Measurements from ENCODE around the gene CPED1.
"Not testable (repeated sequence)": the region's sequence is repeated elsewhere in the genome, so short reads cannot be mapped to it uniquely, and the experiment has no call there.

CPED1 gene

GRCh38 chr7:121157885-121158590, 169.5 kb downstream of the CPED1 start:
- no peak for DNase-seq

DNA sequence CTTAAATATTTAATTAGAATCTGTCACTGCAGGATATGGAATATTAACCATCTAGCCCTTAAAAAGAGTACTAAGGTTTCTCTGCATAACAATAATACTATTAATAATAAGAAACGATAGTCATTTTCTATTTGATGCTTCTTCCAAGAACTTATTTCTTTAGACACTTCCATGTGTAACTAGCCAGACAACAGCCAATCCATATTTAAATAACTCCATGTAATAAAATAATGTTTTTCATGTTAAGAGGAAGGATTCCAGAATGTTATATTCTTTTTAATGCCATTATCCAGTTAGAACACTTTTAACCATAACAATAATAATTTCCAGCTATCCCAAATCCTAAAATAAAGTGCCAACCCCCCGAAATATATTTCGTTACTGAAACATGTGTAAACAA, 170.2 kb downstream of the CPED1 start:
- no peak for DNase-seq

GRCh38 chr7:121159553-121159952, 171.0 kb downstream of the CPED1 start:
- no peak for DNase-seq

GRCh38 chr7:121160150-121161008, 171.9 kb downstream of the CPED1 start:
- DNase-seq: no peak

DNA sequence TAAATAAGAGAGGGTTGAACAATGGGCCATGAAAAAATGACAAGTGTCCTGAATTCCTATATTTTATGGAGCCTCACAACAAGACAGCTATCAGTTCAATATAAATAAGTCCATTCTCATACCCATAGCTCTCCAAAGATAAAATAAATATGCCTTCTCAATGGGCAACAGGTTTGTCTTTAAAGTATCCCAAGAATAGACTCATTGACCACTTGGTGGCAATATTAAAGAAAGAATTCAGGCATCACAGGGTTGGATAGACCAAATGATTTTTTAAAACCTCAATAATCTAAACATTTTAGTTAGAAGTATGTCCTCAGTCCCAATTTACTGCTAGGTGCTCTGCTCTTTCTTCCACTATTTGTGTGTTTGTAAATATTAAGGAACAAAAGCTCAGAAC, 175.2 kb downstream of the CPED1 start:
- no peak for DNase-seq

DNA sequence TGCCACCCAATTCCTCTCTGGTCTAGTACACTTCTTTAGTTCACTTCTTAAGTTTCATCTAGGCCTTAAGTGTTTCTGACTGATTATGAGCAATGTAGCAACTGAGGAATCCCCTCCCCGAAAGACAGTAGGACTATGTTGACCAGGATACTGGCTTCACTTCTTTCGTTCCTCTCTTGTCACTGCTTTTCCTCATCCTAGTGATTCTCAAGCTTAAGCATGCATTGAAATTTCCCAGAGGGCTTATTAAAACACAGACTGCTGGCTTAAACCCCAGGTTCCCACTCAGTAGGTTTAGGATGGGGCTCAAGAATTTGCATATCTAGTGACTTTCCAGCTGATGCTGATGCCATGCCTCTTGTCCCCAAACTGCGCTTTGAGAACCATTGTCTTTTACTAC, 175.7 kb downstream of the CPED1 start:
- no peak for DNase-seq

GRCh38 chr7:121166916-121167315, 178.4 kb downstream of the CPED1 start:
- DNase-seq: no peak

GRCh38 chr7:121167971-121168370, 179.5 kb downstream of the CPED1 start:
- no peak for DNase-seq

DNA sequence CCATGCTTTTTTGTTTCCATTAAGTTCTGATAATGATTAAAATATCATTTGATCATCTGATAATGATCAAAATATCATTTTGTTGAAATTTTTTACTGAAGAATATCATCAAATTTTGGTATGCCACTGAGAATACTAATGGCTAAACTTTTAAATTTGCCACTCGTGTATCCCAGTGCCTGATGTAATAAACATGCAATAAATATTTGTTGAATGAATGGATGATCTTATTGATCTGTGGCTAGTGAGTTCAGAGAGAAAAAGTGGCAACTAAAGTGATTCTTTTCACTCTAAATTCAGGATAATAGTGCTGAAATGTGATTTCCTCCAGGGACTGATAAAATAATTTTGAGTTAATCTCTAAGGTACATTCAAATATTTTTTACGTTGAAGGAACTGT, 181.0 kb downstream of the CPED1 start:
- no peak for DNase-seq

DNA sequence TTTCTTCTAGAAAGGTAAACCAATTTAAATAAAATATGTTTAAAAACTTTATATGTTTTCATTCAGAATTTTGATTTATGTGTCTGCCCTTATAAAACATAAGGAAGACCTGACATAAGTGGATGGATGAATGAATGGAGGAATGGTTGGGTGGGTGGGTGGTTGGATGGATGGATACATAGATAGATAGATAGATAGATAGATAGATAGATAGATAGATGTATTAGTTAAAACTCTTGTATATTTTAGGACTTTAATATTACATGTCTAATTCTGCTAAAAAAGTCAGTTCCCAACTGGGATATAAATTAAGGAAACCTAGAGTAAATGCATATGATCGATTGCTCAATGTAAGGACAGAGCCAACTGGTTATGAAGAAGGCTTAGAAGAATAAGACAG, 184.0 kb downstream of the CPED1 start:
- no peak for DNase-seq

- DNase-seq: no peak
Observed at GRCh38 chr7:121175826-121176225, 187.3 kb downstream of the CPED1 start.

DNA sequence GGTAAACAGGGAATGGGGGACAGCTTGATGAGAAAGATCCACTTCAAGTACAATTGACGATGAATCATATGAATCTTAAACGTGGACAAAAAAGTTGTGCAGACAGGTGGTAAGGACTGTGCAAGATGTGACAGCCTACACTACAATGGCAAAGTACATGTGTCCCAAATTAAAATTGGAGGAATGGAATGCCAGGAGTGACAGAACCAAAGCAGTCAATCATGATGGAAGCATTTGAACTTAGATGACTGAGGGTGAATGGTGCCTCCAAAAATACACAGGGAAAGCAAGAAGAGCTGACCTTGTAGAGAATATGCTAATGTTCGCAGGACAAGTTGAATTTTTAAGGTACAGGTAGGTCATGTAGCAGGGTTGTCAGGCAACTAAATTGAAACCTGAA, 189.9 kb downstream of the CPED1 start:
- no peak for DNase-seq

DNA sequence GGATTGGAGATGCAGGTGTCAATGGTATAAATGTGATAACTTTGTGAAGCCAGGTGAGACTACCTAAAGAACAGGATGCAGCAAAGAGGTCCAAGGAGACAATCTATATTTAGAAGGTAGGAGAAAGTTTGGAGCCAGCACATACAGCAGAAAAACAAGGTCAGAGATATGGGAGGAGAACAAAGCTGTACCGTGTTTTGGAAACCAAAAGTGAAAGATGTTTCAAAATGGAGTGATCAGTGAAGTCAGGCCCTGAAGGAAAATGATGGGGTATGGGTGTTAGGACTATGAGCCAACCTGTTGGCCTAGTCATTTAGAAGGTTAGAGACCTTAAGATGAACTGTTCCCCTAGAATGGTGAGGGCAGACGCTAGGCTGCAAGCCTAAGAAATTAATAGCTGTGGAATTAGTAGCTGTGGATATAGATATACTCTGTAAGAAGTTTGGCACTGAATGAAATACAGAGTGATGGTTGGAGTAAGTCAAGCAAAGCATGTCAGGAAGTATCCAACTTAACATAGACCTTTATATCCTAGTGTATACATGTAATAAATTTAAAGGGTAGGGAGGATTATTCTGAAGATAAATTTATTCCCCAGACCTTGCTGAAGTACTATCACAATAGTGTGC, 190.5 kb downstream of the CPED1 start:
- DNase-seq: no peak

DNA sequence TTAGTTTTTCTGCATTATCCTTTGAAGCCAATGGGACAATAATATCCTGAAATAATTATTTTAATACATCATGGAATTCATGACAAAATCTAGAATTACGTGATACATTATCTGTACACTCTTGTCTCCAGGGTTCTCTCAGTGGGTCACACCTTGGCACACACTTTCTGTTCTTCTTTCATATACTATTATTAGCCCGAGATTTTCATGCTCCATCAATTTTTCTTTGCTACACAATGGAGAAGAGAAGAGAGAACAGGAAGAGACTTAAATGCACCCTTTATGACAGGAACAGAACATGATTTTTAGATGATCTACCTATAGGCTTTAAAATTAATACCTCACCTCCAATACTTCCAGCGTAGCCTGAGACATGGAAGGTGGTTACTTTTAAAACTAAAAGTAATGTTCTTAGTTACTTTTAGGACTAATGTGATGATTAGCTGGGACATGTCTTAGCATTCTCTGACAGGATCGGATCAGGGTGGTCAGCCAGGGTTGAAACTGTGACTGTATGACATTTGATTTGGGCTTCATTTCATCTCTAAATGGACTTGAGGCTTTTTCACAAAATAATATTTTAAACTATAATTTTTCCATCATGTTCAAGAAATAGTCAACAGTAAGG, 192.0 kb downstream of the CPED1 start:
- no peak for DNase-seq

DNA sequence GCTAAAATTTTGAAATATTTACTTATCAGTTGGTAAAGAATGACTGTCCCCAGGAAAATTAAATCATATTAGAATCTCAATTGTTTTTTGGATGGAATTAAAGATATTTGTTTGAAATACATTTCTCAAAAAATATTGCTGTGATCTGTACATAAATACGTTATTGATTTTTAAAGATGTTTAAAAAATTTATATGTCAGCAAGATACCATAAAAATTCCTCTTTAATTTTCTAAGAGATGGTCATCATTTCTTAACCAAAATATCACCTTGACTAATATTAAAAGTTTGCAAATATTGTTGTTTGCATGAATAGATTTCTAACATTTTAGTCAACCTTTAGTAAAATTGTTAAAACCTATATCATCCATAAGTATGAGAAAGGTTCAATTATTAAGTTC, 192.8 kb downstream of the CPED1 start:
- DNase-seq: no peak

DNA sequence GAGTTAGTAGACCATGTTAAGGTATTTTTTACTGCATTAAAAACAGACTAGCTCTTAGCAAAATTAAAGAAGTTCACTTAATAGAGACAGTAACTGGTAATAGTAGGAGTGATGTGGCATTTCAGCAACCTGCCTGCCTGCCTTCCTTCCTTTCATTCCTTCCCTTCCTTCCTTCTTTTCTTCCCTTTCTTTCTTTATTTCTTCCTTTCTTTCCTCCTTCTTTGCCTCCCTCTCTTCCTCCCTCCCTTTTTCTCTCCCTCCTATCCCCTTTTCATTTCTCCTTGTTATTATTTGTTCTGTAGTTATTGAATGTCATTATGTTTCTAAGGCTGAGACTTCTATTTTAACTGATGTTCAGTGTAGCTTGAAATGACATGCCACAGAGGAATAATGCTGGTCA, 193.8 kb downstream of the CPED1 start:
- no peak for DNase-seq

GRCh38 chr7:121182902-121183301, 194.4 kb downstream of the CPED1 start:
- DNase-seq: no peak

- DNase-seq: not testable (repeated sequence)
Observed at GRCh38 chr7:121183883-121184282, 195.4 kb downstream of the CPED1 start.

DNA sequence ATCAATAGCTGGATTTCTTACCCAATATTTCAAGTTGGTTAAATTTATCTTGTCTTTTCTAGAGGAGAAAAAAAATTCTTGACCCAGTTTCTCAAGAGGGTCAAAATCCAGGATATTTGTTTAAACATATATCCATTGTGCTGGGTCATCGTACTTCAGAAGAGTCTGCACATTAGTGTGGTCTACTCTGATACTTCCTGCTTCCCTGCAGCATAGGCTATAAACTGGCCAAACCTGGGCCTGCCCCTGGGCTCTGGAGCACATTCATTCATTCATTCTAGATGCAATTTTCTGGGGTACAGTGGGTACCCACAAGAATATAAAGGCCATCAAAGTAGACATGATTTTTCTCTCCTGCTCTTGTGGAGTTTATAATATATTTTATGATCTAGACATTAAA, 198.2 kb downstream of the CPED1 start:
- no peak for DNase-seq

DNA sequence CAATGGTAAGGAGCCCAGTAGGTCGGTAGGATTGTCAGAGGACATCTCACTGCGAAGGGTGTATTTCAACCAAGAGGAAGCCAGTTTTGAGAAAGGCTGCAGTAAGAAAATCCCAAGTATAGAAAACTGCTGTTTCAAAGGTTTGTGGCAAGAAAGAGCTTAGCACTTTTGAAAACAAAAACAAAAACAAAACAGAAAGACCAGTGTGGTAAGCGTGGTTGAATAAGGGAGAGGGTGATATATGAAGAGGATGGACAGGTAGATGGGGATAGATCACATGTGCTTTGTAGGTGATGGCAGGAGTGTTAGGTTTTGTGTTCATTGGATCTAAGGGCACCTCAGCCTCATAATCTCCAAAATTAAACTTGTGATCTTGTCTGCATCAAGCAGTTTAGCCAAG, 198.7 kb downstream of the CPED1 start:
- no peak for DNase-seq

- DNase-seq: no peak
Observed at GRCh38 chr7:121187676-121188075, 199.2 kb downstream of the CPED1 start.

DNA sequence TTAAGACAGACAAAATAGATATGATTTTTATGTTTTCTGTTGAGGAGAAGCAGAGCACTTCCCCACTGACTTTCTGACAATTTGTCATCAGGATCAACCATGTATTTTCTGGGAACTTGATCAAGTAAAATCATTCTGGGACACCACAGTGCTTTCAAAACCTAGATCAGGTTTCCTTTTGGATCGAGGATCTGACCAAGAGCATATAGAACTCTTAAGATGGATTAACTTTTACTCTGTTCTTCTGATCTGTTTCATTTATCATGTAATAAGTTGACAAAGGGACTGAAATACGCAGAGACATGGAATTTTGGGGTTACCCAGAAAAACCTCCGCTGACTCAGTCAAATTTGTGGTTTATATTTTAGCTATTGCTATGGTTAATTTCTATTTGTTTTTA, 204.3 kb downstream of the CPED1 start:
- DNase-seq: no peak

DNA sequence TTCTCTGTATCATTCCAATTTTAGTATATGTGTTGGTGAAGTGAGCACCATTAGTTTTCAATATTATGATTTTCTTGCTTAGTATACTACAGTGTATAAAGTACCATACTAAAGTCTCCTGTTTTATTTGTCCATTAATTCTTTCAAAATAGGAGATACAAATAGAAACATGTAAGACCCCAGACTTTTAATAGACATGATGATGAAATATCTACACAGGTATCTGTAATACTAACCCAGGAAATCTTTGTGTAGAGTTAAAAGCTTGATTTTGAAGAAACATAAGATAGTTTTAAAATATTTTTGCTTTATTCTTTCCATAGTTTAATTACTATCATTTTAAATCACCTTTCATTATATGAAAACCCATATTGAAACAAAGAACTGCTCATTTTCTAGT, 206.5 kb downstream of the CPED1 start:
- no peak for DNase-seq

DNA sequence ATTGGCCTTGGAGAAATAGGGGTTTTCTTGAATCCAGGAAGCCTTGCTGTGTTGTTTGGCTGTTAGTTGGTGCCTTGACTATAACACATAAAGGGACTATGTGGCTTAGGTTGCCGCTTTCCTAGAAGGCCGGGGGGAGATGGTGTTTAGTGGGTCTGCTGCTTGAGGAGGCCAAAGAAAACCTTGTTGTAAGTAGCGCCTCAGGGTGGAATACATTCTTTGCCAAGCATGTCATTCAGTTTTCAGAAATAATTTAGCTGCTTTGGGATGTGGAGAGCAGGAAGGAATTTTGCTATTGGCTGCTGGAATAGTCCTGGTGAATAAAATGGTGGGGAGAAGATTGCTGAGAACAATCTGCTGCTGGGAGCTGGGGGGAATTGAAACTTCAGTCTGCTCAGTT, 207.4 kb downstream of the CPED1 start:
- DNase-seq: no peak

Data from stimulated activated CD8-positive, alpha-beta memory T cell treated with anti-CD3 and anti-CD28 coated beads, Interleukin-4, amount 100 ng/mL, for 48 hours (primary cell).